ENCODE data around the gene ZFAND5.

The ZFAND5 gene

GRCh38 chr9:72360324-72360723 is 4.7 kb downstream of the ZFAND5 start:
- Histone ChIP-seq H3K4me3 (ENCODE audit: low read length) (no peak overlapping the region), H3K9ac (ENCODE audit: low read length) (no peak overlapping the region), H3K9me3 (ENCODE audit: control insufficient read depth, low read length) (no peaks in the 10 kb centered on the region), H3K36me3 (ENCODE audit: control insufficient read depth, insufficient read depth, low read length) (no peaks in the 10 kb centered on the region), H3K27me3 (ENCODE audit: control insufficient read depth, insufficient read depth, low read length) (no peaks in the 10 kb centered on the region), H3K4me1 (ENCODE audit: control insufficient read depth, insufficient read depth, low read length) (peaks cover 51% of the 10 kb centered on the region)

DNA sequence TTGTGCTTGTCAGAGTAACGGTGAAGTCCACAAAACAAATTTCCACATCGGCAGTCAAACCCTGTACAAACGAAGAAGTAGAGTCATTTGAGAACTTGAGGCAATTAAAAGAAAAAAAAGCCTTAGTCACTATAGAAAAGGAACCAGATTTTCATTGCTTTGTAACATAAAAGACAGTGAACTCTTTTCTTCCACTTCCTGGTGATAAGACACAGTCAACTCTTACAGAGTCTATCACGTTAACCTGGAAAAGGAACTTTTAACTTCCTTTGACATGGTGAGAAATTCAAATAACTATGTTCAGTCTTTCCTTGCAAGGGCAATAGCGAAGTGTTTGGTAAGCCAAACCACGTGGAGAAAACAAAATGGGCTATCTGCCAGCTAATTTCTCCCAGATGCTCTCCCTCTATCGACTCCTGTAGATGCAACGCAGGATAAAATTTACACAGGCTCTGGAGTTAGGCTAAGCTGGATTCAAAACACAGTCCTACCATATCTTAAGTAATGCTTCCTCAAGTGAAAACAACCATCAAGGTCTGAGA is 8.9 kb downstream of the ZFAND5 start:
- no peak overlapping the region for H3K4me3 ChIP-seq (ENCODE audit: low read length)
- H3K9me3 ChIP-seq (ENCODE audit: control insufficient read depth, low read length), result no peaks in the 10 kb centered on the region
- H3K36me3 ChIP-seq (ENCODE audit: control insufficient read depth, insufficient read depth, low read length), result peaks cover 7% of the 10 kb centered on the region
- no peak overlapping the region for H3K9ac ChIP-seq (ENCODE audit: low read length)
- no peaks in the 10 kb centered on the region for H3K27me3 ChIP-seq (ENCODE audit: control insufficient read depth, insufficient read depth, low read length)
- H3K4me1 ChIP-seq (ENCODE audit: control insufficient read depth, insufficient read depth, low read length), result peaks cover 54% of the 10 kb centered on the region

GRCh38 chr9:72355153-72355552 is 9.9 kb downstream of the ZFAND5 start:
- peaks cover 7% of the 10 kb centered on the region for H3K36me3 ChIP-seq (ENCODE audit: control insufficient read depth, insufficient read depth, low read length)
- H3K4me1 ChIP-seq (ENCODE audit: control insufficient read depth, insufficient read depth, low read length), result peaks cover 45% of the 10 kb centered on the region

GRCh38 chr9:72354704-72355103 is 10.3 kb downstream of the ZFAND5 start:
- Histone ChIP-seq H3K36me3 (ENCODE audit: control insufficient read depth, insufficient read depth, low read length) (peaks cover 7% of the 10 kb centered on the region), H3K4me1 (ENCODE audit: control insufficient read depth, insufficient read depth, low read length) (peaks cover 40% of the 10 kb centered on the region), H3K9ac (ENCODE audit: low read length) (no peak overlapping the region), H3K4me3 (ENCODE audit: low read length) (no peak overlapping the region), H3K27me3 (ENCODE audit: control insufficient read depth, insufficient read depth, low read length) (no peaks in the 10 kb centered on the region), H3K9me3 (ENCODE audit: control insufficient read depth, low read length) (no peaks in the 10 kb centered on the region)

More at GRCh38 chr9:72355153-72355552, 9.9 kb downstream of the ZFAND5 start:
- H3K9me3 ChIP-seq (ENCODE audit: control insufficient read depth, low read length), result no peaks in the 10 kb centered on the region
- no peak overlapping the region for H3K4me3 ChIP-seq (ENCODE audit: low read length)
- no peaks in the 10 kb centered on the region for H3K27me3 ChIP-seq (ENCODE audit: control insufficient read depth, insufficient read depth, low read length)
- H3K9ac ChIP-seq (ENCODE audit: low read length), result no peak overlapping the region

- H3K27me3 ChIP-seq (ENCODE audit: control insufficient read depth, insufficient read depth, low read length), result no peaks in the 10 kb centered on the region
- peaks cover 7% of the 10 kb centered on the region for H3K36me3 ChIP-seq (ENCODE audit: control insufficient read depth, insufficient read depth, low read length)
- no peak overlapping the region for H3K9ac ChIP-seq (ENCODE audit: low read length)
- H3K4me3 ChIP-seq (ENCODE audit: low read length), result no peak overlapping the region
- no peaks in the 10 kb centered on the region for H3K9me3 ChIP-seq (ENCODE audit: control insufficient read depth, low read length)
- H3K4me1 ChIP-seq (ENCODE audit: control insufficient read depth, insufficient read depth, low read length), result peaks cover 30% of the 10 kb centered on the region
These were observed 11.4 kb downstream of the ZFAND5 start for GRCh38 chr9:72353455-72354116.

GRCh38 chr9:72352911-72353388 is 12.1 kb downstream of the ZFAND5 start:
- Histone ChIP-seq H3K27me3 (ENCODE audit: control insufficient read depth, insufficient read depth, low read length) (no peaks in the 10 kb centered on the region), H3K4me1 (ENCODE audit: control insufficient read depth, insufficient read depth, low read length) (peaks cover 23% of the 10 kb centered on the region), H3K9me3 (ENCODE audit: control insufficient read depth, low read length) (no peaks in the 10 kb centered on the region), H3K4me3 (ENCODE audit: low read length) (no peak overlapping the region), H3K9ac (ENCODE audit: low read length) (no peak overlapping the region), H3K36me3 (ENCODE audit: control insufficient read depth, insufficient read depth, low read length) (peaks cover 7% of the 10 kb centered on the region)

- H3K9ac ChIP-seq (ENCODE audit: low read length), result no peak overlapping the region
- peaks cover 7% of the 10 kb centered on the region for H3K36me3 ChIP-seq (ENCODE audit: control insufficient read depth, insufficient read depth, low read length)
- H3K4me1 ChIP-seq (ENCODE audit: control insufficient read depth, insufficient read depth, low read length), result peaks cover 12% of the 10 kb centered on the region
These were observed 13.2 kb downstream of the ZFAND5 start for GRCh38 chr9:72351538-72352453.

DNA sequence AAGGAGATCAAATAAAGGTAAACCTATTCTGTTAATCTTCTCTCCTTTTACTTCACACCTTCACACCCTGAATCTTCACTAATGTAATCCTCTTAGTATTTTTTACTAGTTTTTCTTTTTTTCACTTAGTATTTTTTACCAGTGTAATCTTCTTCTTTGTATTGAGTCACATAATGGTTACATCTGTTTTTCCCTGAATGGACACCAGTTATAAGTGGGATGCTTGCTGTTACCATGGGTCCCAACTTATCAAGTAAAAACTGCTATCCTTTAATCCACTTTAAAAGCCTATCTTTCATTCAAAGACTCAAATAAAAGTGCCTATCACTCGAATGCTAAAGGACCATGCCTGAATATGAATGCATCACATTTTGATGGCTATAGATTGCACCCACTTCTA is 15.1 kb downstream of the ZFAND5 start:
- no peak overlapping the region for H3K9ac ChIP-seq (ENCODE audit: low read length)
- peaks cover 7% of the 10 kb centered on the region for H3K36me3 ChIP-seq (ENCODE audit: control insufficient read depth, insufficient read depth, low read length)

More at GRCh38 chr9:72351538-72352453, 13.2 kb downstream of the ZFAND5 start:
- no peak overlapping the region for H3K4me3 ChIP-seq (ENCODE audit: low read length)
- H3K27me3 ChIP-seq (ENCODE audit: control insufficient read depth, insufficient read depth, low read length), result no peaks in the 10 kb centered on the region
- no peaks in the 10 kb centered on the region for H3K9me3 ChIP-seq (ENCODE audit: control insufficient read depth, low read length)

DNA sequence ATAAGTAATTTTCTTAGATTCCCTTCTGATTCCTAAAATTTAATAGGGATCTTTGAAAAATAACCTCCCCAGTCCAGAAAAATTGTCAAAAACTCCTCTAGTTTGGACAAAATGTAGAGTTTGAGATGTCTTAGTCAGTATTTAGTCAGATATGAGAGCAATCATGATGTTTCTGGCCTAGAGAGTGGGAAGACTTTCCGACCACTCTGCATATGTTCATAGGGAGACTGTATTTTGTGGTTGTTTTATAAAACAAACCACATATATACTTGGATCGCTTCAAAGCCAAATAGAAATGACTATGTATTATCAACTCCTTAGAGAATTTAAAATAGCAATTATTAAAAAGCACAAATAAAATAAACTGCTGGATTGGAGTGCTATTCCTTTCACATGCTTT is 15.8 kb downstream of the ZFAND5 start:
- no peak overlapping the region for H3K9ac ChIP-seq (ENCODE audit: low read length)
- peaks cover 4% of the 10 kb centered on the region for H3K36me3 ChIP-seq (ENCODE audit: control insufficient read depth, insufficient read depth, low read length)
- no peak overlapping the region for H3K4me3 ChIP-seq (ENCODE audit: low read length)
- H3K4me1 ChIP-seq (ENCODE audit: control insufficient read depth, insufficient read depth, low read length), result peaks cover 4% of the 10 kb centered on the region
- H3K27me3 ChIP-seq (ENCODE audit: control insufficient read depth, insufficient read depth, low read length), result no peaks in the 10 kb centered on the region
- H3K9me3 ChIP-seq (ENCODE audit: control insufficient read depth, low read length), result no peaks in the 10 kb centered on the region

More for the DNA sequence above, 15.1 kb downstream of the ZFAND5 start:
- Histone ChIP-seq H3K9me3 (ENCODE audit: control insufficient read depth, low read length) (no peaks in the 10 kb centered on the region), H3K4me1 (ENCODE audit: control insufficient read depth, insufficient read depth, low read length) (peaks cover 4% of the 10 kb centered on the region), H3K4me3 (ENCODE audit: low read length) (no peak overlapping the region), H3K27me3 (ENCODE audit: control insufficient read depth, insufficient read depth, low read length) (no peaks in the 10 kb centered on the region)

DNA sequence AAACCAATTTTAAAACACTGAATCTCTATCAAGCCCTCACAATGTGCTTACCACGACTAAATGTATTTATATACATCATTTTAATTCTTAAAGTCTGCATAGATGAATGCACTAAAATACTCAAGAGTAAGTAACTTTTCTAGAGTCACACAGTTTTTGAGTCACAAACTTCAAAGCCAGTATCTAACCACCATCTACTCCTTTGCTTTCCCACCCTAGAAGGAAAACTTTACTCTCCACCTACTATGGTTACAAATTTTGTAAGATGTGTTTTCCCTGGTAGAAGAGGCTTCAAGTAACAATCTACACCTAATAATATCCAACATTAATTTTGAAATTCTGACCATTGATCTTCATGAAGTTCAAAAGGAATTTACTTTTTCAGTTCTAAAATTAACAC is 18.7 kb downstream of the ZFAND5 start:
- no peak overlapping the region for H3K4me3 ChIP-seq (ENCODE audit: low read length)
- no peak overlapping the region for H3K9ac ChIP-seq (ENCODE audit: low read length)
- H3K36me3 ChIP-seq (ENCODE audit: control insufficient read depth, insufficient read depth, low read length), result no peaks in the 10 kb centered on the region
- peaks cover 8% of the 10 kb centered on the region for H3K4me1 ChIP-seq (ENCODE audit: control insufficient read depth, insufficient read depth, low read length)
- H3K9me3 ChIP-seq (ENCODE audit: control insufficient read depth, low read length), result no peaks in the 10 kb centered on the region
- H3K27me3 ChIP-seq (ENCODE audit: control insufficient read depth, insufficient read depth, low read length), result no peaks in the 10 kb centered on the region

DNA sequence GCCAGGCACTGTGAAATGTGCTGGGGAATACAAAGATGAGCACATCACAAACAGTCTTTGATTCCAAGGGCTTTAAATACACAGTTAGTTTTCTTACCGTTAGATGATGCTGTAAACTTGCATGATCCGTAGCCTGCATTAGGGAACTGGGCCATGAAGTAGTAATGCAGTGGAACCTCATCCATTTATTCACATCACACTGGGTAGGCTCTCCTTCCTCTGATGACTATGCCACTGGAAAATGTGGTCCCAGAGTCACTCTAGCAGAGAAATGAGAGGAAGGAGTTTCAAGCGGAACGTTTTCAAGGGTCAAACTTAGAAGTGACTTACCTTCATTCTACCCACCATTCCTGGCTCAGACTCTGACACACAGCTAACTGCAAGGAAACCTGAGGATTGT is 26.4 kb downstream of the ZFAND5 start:
- no peak overlapping the region for H3K9ac ChIP-seq (ENCODE audit: low read length)
- H3K4me1 ChIP-seq (ENCODE audit: control insufficient read depth, insufficient read depth, low read length), result peaks cover 8% of the 10 kb centered on the region
- H3K36me3 ChIP-seq (ENCODE audit: control insufficient read depth, insufficient read depth, low read length), result no peaks in the 10 kb centered on the region
- H3K9me3 ChIP-seq (ENCODE audit: control insufficient read depth, low read length), result no peaks in the 10 kb centered on the region
- H3K27me3 ChIP-seq (ENCODE audit: control insufficient read depth, insufficient read depth, low read length), result no peaks in the 10 kb centered on the region
- H3K4me3 ChIP-seq (ENCODE audit: low read length), result no peak overlapping the region

DNA sequence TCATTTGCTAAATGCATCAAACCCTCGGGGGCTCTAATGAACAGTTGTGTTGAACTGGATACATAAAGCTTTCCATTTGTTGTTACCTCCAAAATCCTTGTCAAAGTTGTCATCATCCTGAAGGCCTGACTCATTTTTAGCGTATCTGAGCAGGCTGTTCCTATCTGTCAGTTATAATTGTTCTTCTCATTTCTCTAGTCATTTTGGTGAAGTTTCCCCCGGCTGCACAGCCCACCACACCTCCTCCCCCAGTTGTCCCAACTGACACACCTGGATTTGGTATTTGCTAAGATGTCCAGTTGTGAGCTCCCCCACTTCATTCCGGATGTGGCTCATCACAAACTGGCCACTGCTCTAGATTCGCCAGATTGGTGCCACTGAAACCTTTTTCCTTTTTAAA is 27.7 kb downstream of the ZFAND5 start:
- Histone ChIP-seq H3K9ac (ENCODE audit: low read length) (no peak overlapping the region), H3K4me3 (ENCODE audit: low read length) (no peak overlapping the region), H3K9me3 (ENCODE audit: control insufficient read depth, low read length) (no peaks in the 10 kb centered on the region), H3K36me3 (ENCODE audit: control insufficient read depth, insufficient read depth, low read length) (no peaks in the 10 kb centered on the region), H3K27me3 (ENCODE audit: control insufficient read depth, insufficient read depth, low read length) (no peaks in the 10 kb centered on the region), H3K4me1 (ENCODE audit: control insufficient read depth, insufficient read depth, low read length) (peaks cover 2% of the 10 kb centered on the region)

All from mucosa of stomach (tissue), 1 donor.